Measurements from ENCODE around the gene RNF212B. TPM values are rescaled to one million over a fixed set of nuclear protein-coding genes. Genes with fewer than 3 reads are reported as not detected.

RNF212B gene
- total and polyA plus RNA-seq, 10 of the 15 experiments (the other 5 are each of a cell fraction or from before 2014, with no cell fraction given), result not detected

- peak; percentile 68 for TF ChIP-seq E2F4 (IDR thresholded peaks at IDR 0.05; ENCODE audit: low read depth, low read length)
- TF ChIP-seq EGR1 (IDR thresholded peaks at IDR 0.05; ENCODE audit: borderline replicate concordance in 1 of 2, low read depth in 2 of 2, low read length in 2 of 2), result no peak
- peak; percentile 59 to 84; a peak in 3 of 4 replicates for TF ChIP-seq BHLHE40 (IDR thresholded peaks at IDR 0.05; ENCODE audit: borderline replicate concordance in 1 of 2, low read depth in 2 of 2, low read length in 1 of 2)
- peak; percentile 85; the same call in 1 of the 2 replicates for TF ChIP-seq PML (IDR thresholded peaks at IDR 0.05; ENCODE audit: low read length)
- no peak for TF ChIP-seq IRF5 (IDR thresholded peaks at IDR 0.05; ENCODE audit: borderline replicate concordance)
- TF ChIP-seq E4F1 (IDR thresholded peaks at IDR 0.05; ENCODE audit: borderline replicate concordance, partially characterized antibody), result peak; percentile 63
- TF ChIP-seq POU2F2 (IDR thresholded peaks at IDR 0.05; ENCODE audit: borderline replicate concordance, low read depth, low read length), result peak; percentile 57; the same call in 2 of the 3 replicates
- no peak for TF ChIP-seq ZNF384 (IDR thresholded peaks at IDR 0.05; ENCODE audit: borderline replicate concordance, low read depth, low read length)
- no peak for TF ChIP-seq BCLAF1 (IDR thresholded peaks at IDR 0.05)
- TF ChIP-seq YBX1 (IDR thresholded peaks at IDR 0.05), result no peak
- TF ChIP-seq EP300 (IDR thresholded peaks at IDR 0.05; ENCODE audit: borderline replicate concordance in 1 of 2, control insufficient read depth in 1 of 2, low read depth in 2 of 2, low read length in 2 of 2), result peak in 1 of 2 experiments; percentile 58; a peak in 1 of 4 replicates
- TF ChIP-seq HSF1 (IDR thresholded peaks at IDR 0.05; ENCODE audit: low read depth, low read length), result 0 out of 2 replicates have a peak, but pooled peaks have one; percentile 3
- peak; percentile 57 for TF ChIP-seq FOXK2 (IDR thresholded peaks at IDR 0.05)
- TF ChIP-seq RELB (IDR thresholded peaks at IDR 0.05; ENCODE audit: low read depth), result peak; percentile 87
Observed at GRCh38 chr14:23320584-23321571, 83.1 kb downstream of the RNF212B start, which contains the start of gene PABPN1 (continued).

All from GM12878 (cell line).